K562 (cell line): Measurements from ENCODE around the gene ARHGDIA. TPM values are rescaled to one million over a fixed set of nuclear protein-coding genes. Genes with fewer than 3 reads are reported as not detected.

ENCODE experiments used
- CBFA2T2 ChIP-seq: fragments of 450-650 bp; conservative IDR thresholded peaks from 2 replicates; pipeline ENCODE4 v1.6.1; 2017; ENCODE audit warnings: mild to moderate bottlenecking
- CHD2 ChIP-seq: IDR thresholded peaks from 2 replicates; pipeline ENCODE4 v1.6.1; 2011; ENCODE audit warnings: low read depth, low read length
- E2F5 ChIP-seq: sonication (generic); formaldehyde crosslinking; IDR thresholded peaks from 2 replicates; pipeline ENCODE4 v1.8.0; 2022; ENCODE audit warnings: mild to moderate bottlenecking, missing genetic modification reagents
- ETV1 ChIP-seq: fragments of 450-650 bp; conservative IDR thresholded peaks from 2 replicates; pipeline ENCODE4 v1.6.1; 2016; ENCODE audit warnings: missing genetic modification characterization, control low read depth, low read depth, missing compliant biosample characterization
- ETV6 ChIP-seq, 3 experiments: fragments of 150-350 bp in 1 of 3; sonication (generic) in 1 of 3; formaldehyde crosslinking in 1 of 3; IDR thresholded peaks; 2 replicates each; pipeline versions ENCODE4 v1.6.1 to v1.8.0; 2014 to 2022; ENCODE audit warnings: borderline replicate concordance in 2 of 3, low read depth in 2 of 3, antibody characterized with exemption in 1 of 3, low read length in 1 of 3, mild to moderate bottlenecking in 1 of 3, missing genetic modification reagents in 1 of 3
- FOXA1 ChIP-seq: fragments of 450-650 bp; IDR thresholded peaks from 2 replicates; pipeline ENCODE4 v1.6.1; 2016; ENCODE audit warnings: mild to moderate bottlenecking, borderline replicate concordance
- FOXJ3 ChIP-seq: sonication (generic); formaldehyde crosslinking; IDR thresholded peaks from 2 replicates; pipeline ENCODE4 v1.4.0; 2020; ENCODE audit warnings: mild to moderate bottlenecking, missing genetic modification reagents
- JUND ChIP-seq, 2 experiments: IDR thresholded peaks; 2 replicates in 1 of 2; 3 replicates in 1 of 2; pipeline ENCODE4 v1.6.1; 2011; ENCODE audit warnings: borderline replicate concordance in 2 of 2, low read depth in 2 of 2, low read length in 2 of 2, improper control_type of control experiment in 1 of 2, missing biosample characterization in 1 of 2, missing genetic modification characterization in 1 of 2, missing genetic modification reagents in 1 of 2
- KDM5B ChIP-seq: fragments of 200-600 bp; sonication (generic); IDR thresholded peaks from 2 replicates; pipeline ENCODE4 v1.6.1; 2012; ENCODE audit warnings: low read depth, mild to moderate bottlenecking, moderate library complexity, low read length, control low read depth, inconsistent platforms; ENCODE audit not compliant: insufficient replicate concordance
- MTA2 ChIP-seq: fragments of 450-650 bp; IDR thresholded peaks from 2 replicates; pipeline ENCODE4 v1.6.1; 2016; ENCODE audit warnings: low read depth
- POU5F1 ChIP-seq: fragments of 150-350 bp; IDR thresholded peaks from 2 replicates; pipeline ENCODE4 v1.6.1; 2014; ENCODE audit warnings: borderline replicate concordance, low read length, low read depth, mild to moderate bottlenecking; ENCODE audit not compliant: partially characterized antibody
- REST ChIP-seq, 2 experiments: fragments of 450-650 bp; formaldehyde crosslinking in 1 of 2; IDR thresholded peaks; 2 replicates each; pipeline versions ENCODE4 v1.4.0 to v1.6.1; 2014 to 2020; ENCODE audit warnings: mild to moderate bottlenecking in 2 of 2, borderline replicate concordance in 1 of 2, low read depth in 1 of 2
- SMARCE1 ChIP-seq: fragments of 450-650 bp; IDR thresholded peaks from 2 replicates; pipeline ENCODE4 v1.7.1; 2016; ENCODE audit warnings: mild to moderate bottlenecking
- SOX6 ChIP-seq: fragments of 450-650 bp; IDR thresholded peaks from 2 replicates; pipeline ENCODE4 v1.6.1; 2014; ENCODE audit warnings: mild to moderate bottlenecking
- TAF9B ChIP-seq: fragments of 450-650 bp; IDR thresholded peaks from 2 replicates; pipeline ENCODE4 v1.6.1; 2018; ENCODE audit warnings: mild to moderate bottlenecking; ENCODE audit not compliant: partially characterized antibody
- ZNF263 ChIP-seq: sonication (generic); formaldehyde crosslinking; IDR thresholded peaks from 2 replicates; pipeline ENCODE4 v1.8.0; 2022; ENCODE audit warnings: mild to moderate bottlenecking, missing genetic modification reagents, borderline replicate concordance
- ZNF347 ChIP-seq: fragments of 450-650 bp; formaldehyde crosslinking; IDR thresholded peaks from 2 replicates; pipeline ENCODE4 v1.4.0; 2020; ENCODE audit warnings: low read depth, mild to moderate bottlenecking, moderate library complexity
- polyA plus RNA-seq, 8 experiments: library from polyadenylated mRNA; depleted of rRNA in 4 of 8; stranded (reverse) in 5 of 8; unstranded in 3 of 8; fragments of >200 nt; fragmentation: Nextera tagmentation in 2 of 8; fragmentation: Illumina TruSeq in 1 of 8; extraction: Ambion mirVana in 2 of 8; extraction: Trizol in 1 of 8; gene quantifications; 2 replicates each; pipeline versions ENCODE4 v1.2.1 to v1.2.3, GENCODE V29; 2011 to 2014; ENCODE audit warnings: inconsistent platforms in 1 of 8, missing spikeins in 1 of 8
- total RNA-seq, 7 experiments: library from RNA; depleted of rRNA in 6 of 7; stranded (reverse); fragments of >200 nt in 6 of 7; fragmentation: Illumina TruSeq in 2 of 7; extraction: Trizol in 2 of 7; gene quantifications; 2 replicates each; pipeline versions ENCODE4 v1.2.1 to v1.2.3, GENCODE V29; 2011 to 2021; ENCODE audit warnings: low replicate concordance in 1 of 7

Gene ARHGDIA
- total and polyA plus RNA-seq, 9 of the 15 experiments (the other 6 are each of a cell fraction or from before 2014, with no cell fraction given): 9.6 to 340 (median 97.6) TPM

GRCh38 chr17:81860756-81861568 lies 10.2 kb downstream of the ARHGDIA start (continued):
- TF ChIP-seq ZNF263 (CRISPR knock-in tag) (peak; percentile 98), CHD2 (peak; percentile 94), JUND (IDR thresholded peaks at IDR 0.05; ENCODE audit: borderline replicate concordance, low read depth, low read length) (peak; percentile 95), JUND (tag; IDR thresholded peaks at IDR 0.05; ENCODE audit: borderline replicate concordance, low read depth, low read length) (peak; percentile 94; the same call in 2 of the 3 replicates), ZNF347 (CRISPR knock-in tag) (peak; percentile 79; the same call in 1 of the 2 replicates), MTA2 (no peak), POU5F1 (no peak), TAF9B (no peak), SOX6 (no peak), REST (IDR thresholded peaks at IDR 0.05; ENCODE audit: borderline replicate concordance) (no peak), REST (CRISPR knock-in tag; IDR thresholded peaks at IDR 0.05; ENCODE audit: low read depth) (no peak), SMARCE1 (no peak), FOXJ3 (CRISPR knock-in tag) (no peak), CBFA2T2 (no peak), E2F5 (CRISPR knock-in tag) (no peak), ETV1 (no peak; the same call in none of the 2 replicates), ETV6 (IDR thresholded peaks at IDR 0.05; ENCODE audit: borderline replicate concordance in 1 of 2, low read depth in 2 of 2, low read length in 1 of 2) (no peak), ETV6 (CRISPR knock-in tag; IDR thresholded peaks at IDR 0.05; ENCODE audit: borderline replicate concordance) (no peak), KDM5B (no peak), FOXA1 (no peak)
